Tibial nerve (tissue), 4 donors: ENCODE measurements around the gene CAMKK2. TPM values are rescaled to one million over a fixed set of nuclear protein-coding genes. Genes with fewer than 3 reads are reported as not detected.

Experiments used
- DNase-seq, 2 donors: peaks; one replicate each; pipeline ENCODE4 v3.0.0-alpha.2; 2019; ENCODE audit warnings: low spot score in 2 of 2
- H3K27ac ChIP-seq, 4 donors: fragments of 200-600 bp; sonication (generic) in 3 of 4; one replicate each; pipeline ENCODE4 v1.5.1; 2017 to 2019; ENCODE audit warnings: mild to moderate bottlenecking in 1 of 4
- H3K27me3 ChIP-seq, 2 donors: fragments of 200-600 bp; sonication (generic) in 1 of 2; one replicate each; pipeline versions ENCODE4 v1.5.1 to v1.6.0; 2017 to 2019
- H3K36me3 ChIP-seq, 3 donors: fragments of 200-600 bp; sonication (generic); one replicate each; pipeline ENCODE4 v1.5.1; 2018 to 2019
- H3K4me1 ChIP-seq, 4 donors: fragments of 200-600 bp; sonication (generic) in 3 of 4; one replicate each; pipeline ENCODE4 v1.5.1; 2017 to 2019
- H3K4me3 ChIP-seq, 4 donors: fragments of 200-600 bp; sonication (generic) in 3 of 4; one replicate each; pipeline ENCODE4 v1.5.1; 2017 to 2019; ENCODE audit warnings: mild to moderate bottlenecking in 1 of 4, moderate library complexity in 1 of 4
- H3K9me3 ChIP-seq, 4 donors: fragments of 200-600 bp; sonication (generic) in 3 of 4; one replicate each; pipeline ENCODE4 v1.5.1; 2017 to 2019
- CTCF ChIP-seq, 5 experiments: fragments of 200-600 bp in 3 of 5; fragments of 450-650 bp in 2 of 5; sonication (generic) in 3 of 5; IDR thresholded peaks; one replicate each; pipeline ENCODE4 v1.5.1; 2016 to 2019; ENCODE audit warnings: antibody characterized with exemption in 5 of 5, mild to moderate bottlenecking in 3 of 5, moderate library complexity in 2 of 5
- EP300 ChIP-seq, 2 donors: sonication (generic); formaldehyde crosslinking; IDR thresholded peaks; one replicate each; pipeline ENCODE4 v1.6.1; 2017; ENCODE audit warnings: antibody characterized with exemption in 2 of 2, mild to moderate bottlenecking in 1 of 2
- POLR2A ChIP-seq, 2 donors: fragments of 450-650 bp; IDR thresholded peaks; one replicate each; pipeline ENCODE4 v1.6.1; 2017; ENCODE audit warnings: antibody characterized with exemption in 2 of 2, mild to moderate bottlenecking in 2 of 2, moderate library complexity in 2 of 2
- WGBS, 2 donors: methylation state at CpG; one replicate each; pipeline ENCODE4 v1.1.5; 2018; 5-methylcytosine and 5-hydroxymethylcytosine counted together
- total RNA-seq, 4 donors: library from RNA; depleted of rRNA; stranded (reverse); fragments of >200 nt; gene quantifications; one replicate each; pipeline ENCODE4 v1.1.0, GENCODE V29; 2016

CAMKK2 gene
- total RNA-seq, 4 donors from 2014 or later, result 31.0 to 39.9 (median 32.9) TPM

DNA sequence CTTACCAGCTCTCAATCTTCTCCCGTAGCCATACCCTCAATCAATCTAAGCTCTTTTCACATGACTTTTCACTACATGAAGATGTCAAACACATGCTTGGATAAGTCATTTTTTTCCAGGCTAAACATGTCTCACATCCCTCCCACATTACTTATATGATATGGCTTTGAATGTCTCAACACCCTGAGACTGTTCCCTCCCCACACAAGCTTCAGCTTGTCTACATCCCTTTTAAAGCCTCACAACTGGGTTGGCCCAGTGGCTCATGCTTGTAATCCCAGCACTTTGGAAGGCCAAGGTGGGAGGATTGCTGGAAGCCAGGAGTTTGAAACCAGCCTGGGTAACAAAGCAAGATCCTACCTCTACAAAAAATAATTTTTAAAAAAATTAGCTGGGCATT is 37.2 kb upstream of the CAMKK2 start:
- Histone ChIP-seq H3K4me1 (peaks cover 0 to 4% (median 0%) of the 10 kb centered on the region in 4 donors), H3K4me3 (no peak overlapping the region), H3K36me3 (peaks cover 0 to 95% (median 9%) of the 10 kb centered on the region in 3 donors), H3K27ac (no peak overlapping the region), H3K9me3 (no peaks in the 10 kb centered on the region), H3K27me3 (no peaks in the 10 kb centered on the region)
- no peak for TF ChIP-seq POLR2A (IDR thresholded peaks at IDR 0.05)
- 85 to 100% methylated on average over 1 of the region's 1 CpG for WGBS, 2 donors
- no peak for DNase-seq

GRCh38 chr12:121331248-121331647 is 34.7 kb upstream of the CAMKK2 start:
- Histone ChIP-seq H3K9me3 (no peaks in the 10 kb centered on the region), H3K4me1 (peaks cover 0 to 4% (median 0%) of the 10 kb centered on the region in 4 donors), H3K4me3 (no peak overlapping the region), H3K27ac (no peak overlapping the region), H3K36me3 (peaks cover 0 to 97% (median 12%) of the 10 kb centered on the region in 3 donors), H3K27me3 (no peaks in the 10 kb centered on the region)
- TF ChIP-seq POLR2A (IDR thresholded peaks at IDR 0.05), result no peak
- TF ChIP-seq CTCF (IDR thresholded peaks at IDR 0.05), result no peak
- no peak for TF ChIP-seq EP300 (IDR thresholded peaks at IDR 0.05)
- 82% methylated on average over 6 of the region's 6 CpGs for WGBS, 2 donors
- no peak for DNase-seq

DNA sequence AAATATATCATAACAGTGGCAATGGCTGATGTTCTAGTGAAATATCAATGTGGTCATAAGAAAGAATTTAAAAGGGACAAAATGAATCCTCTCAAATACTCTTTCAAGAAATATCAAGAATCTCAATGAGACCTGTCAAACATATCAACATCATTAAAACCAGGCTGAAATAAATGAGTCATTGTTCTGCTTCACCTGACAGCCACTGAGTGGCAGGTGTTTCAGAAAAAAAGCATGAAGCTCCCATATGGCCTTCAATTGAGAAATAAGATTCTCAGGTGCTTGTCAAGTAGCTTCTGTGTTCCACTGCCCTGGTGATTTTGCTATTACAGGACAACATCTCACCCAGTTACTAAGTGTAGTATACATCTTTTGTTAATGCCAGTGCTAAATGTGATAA is 34.2 kb upstream of the CAMKK2 start:
- no peak overlapping the region for H3K4me3 ChIP-seq
- no peak for DNase-seq
- H3K27me3 ChIP-seq, result no peaks in the 10 kb centered on the region
- H3K36me3 ChIP-seq, result peaks cover 0 to 97% (median 14%) of the 10 kb centered on the region in 3 donors
- no peaks in the 10 kb centered on the region for H3K9me3 ChIP-seq
- H3K4me1 ChIP-seq, result peaks cover 0 to 4% (median 0%) of the 10 kb centered on the region in 4 donors
- no peak overlapping the region for H3K27ac ChIP-seq
- TF ChIP-seq CTCF (IDR thresholded peaks at IDR 0.05), result no peak

- Histone ChIP-seq H3K4me1 (peaks cover 0 to 4% (median 0%) of the 10 kb centered on the region in 4 donors), H3K4me3 (no peak overlapping the region), H3K27ac (no peak overlapping the region), H3K36me3 (peaks cover 0 to 97% (median 14%) of the 10 kb centered on the region in 3 donors), H3K27me3 (no peaks in the 10 kb centered on the region), H3K9me3 (no peaks in the 10 kb centered on the region)
- TF ChIP-seq CTCF (IDR thresholded peaks at IDR 0.05) (no peak), POLR2A (IDR thresholded peaks at IDR 0.05) (no peak), EP300 (IDR thresholded peaks at IDR 0.05) (no peak)
- 95% methylated on average over 4 of the region's 4 CpGs for WGBS, 2 donors
- DNase-seq, result no peak
Measured at GRCh38 chr12:121330195-121330594, 33.7 kb upstream of the CAMKK2 start.

- TF ChIP-seq CTCF (IDR thresholded peaks at IDR 0.05), result no peak
- no peak for TF ChIP-seq EP300 (IDR thresholded peaks at IDR 0.05)
- TF ChIP-seq POLR2A (IDR thresholded peaks at IDR 0.05), result no peak
- DNase-seq, result no peak
- Histone ChIP-seq H3K9me3 (no peaks in the 10 kb centered on the region), H3K27ac (no peak overlapping the region), H3K4me3 (no peak overlapping the region), H3K4me1 (no peaks in the 10 kb centered on the region), H3K27me3 (no peaks in the 10 kb centered on the region), H3K36me3 (peaks cover 0 to 100% (median 20%) of the 10 kb centered on the region in 3 donors)
- WGBS, 2 donors, result 92% methylated on average over 4 of the region's 4 CpGs
Measured at GRCh38 chr12:121328620-121329019, 32.1 kb upstream of the CAMKK2 start.
